ENCODE results near the gene INTS11. TPM values are rescaled to one million over a fixed set of nuclear protein-coding genes. Genes with fewer than 3 reads are reported as not detected.

The INTS11 gene
- total and polyA plus RNA-seq, 10 of the 15 experiments (the other 5 are each of a cell fraction or from before 2014, with no cell fraction given): 2.5 to 117 (median 77.7) TPM

- no peak for TF ChIP-seq ZZZ3 (IDR thresholded peaks at IDR 0.05; ENCODE audit: control insufficient read depth, insufficient read length, low read depth)
These were observed 51.9 kb downstream of the INTS11 start (continued) for GRCh38 chr1:1272341-1273208.

GRCh38 chr1:1270813-1271212 is 53.6 kb downstream of the INTS11 start:
- Histone ChIP-seq H3K27ac (ENCODE audit: control insufficient read depth, insufficient read depth) (peak overlapping the region; percentile 1; the same call in 1 of the 2 replicates), H3K79me2 (ENCODE audit: control insufficient read depth, insufficient read depth, low read length) (peaks cover 44% of the 10 kb centered on the region), H4K20me1 (ENCODE audit: control insufficient read depth, insufficient read depth) (peaks cover 4% of the 10 kb centered on the region; the same call in 1 of the 2 replicates), H3K4me2 (ENCODE audit: control insufficient read depth, insufficient read depth) (peak overlapping the region; percentile 100), H3K36me3 (ENCODE audit: control insufficient read depth in 2 of 2, insufficient read depth in 2 of 2, low read length in 1 of 2) (peaks cover 8 to 10% of the 10 kb centered on the region in 2 experiments; a peak in 3 of 4 replicates), H3K9ac (ENCODE audit: control insufficient read depth, insufficient read depth, low read length) (0 out of 2 replicates have a peak overlapping the region, but pooled peaks have one; percentile 19), H3K9me3 (replicated peaks; ENCODE audit: control insufficient read depth, insufficient read depth, low read length) (no peaks in the 10 kb centered on the region), H3K4me3 (peak overlapping the region; percentile 56; the same call in 1 of the 2 replicates), H3K27me3 (replicated peaks in 1 of 2; ENCODE audit: control insufficient read depth in 2 of 2, insufficient read depth in 2 of 2, low read length in 1 of 2) (no peaks in the 10 kb centered on the region), H3K4me1 (ENCODE audit: control insufficient read depth, insufficient read depth, low read length) (peaks cover 18% of the 10 kb centered on the region), H2AFZ (ENCODE audit: control insufficient read depth, low read depth, low read length) (no peak overlapping the region)
- no peak for TF ChIP-seq SREBF1 (IDR thresholded peaks at IDR 0.05; ENCODE audit: low read length)
- no peak for TF ChIP-seq GABPA (IDR thresholded peaks at IDR 0.05; ENCODE audit: low read depth)
- 0 out of 2 replicates have a peak, but pooled peaks have one; percentile 20 for TF ChIP-seq IKZF1 (conservative IDR thresholded peaks at IDR 0.05)
- no peak for TF ChIP-seq ZNF274 (IDR thresholded peaks at IDR 0.05; ENCODE audit: insufficient read depth, insufficient read length)
- TF ChIP-seq KDM1A (IDR thresholded peaks at IDR 0.05; ENCODE audit: borderline replicate concordance): no peak
- ChIA-PET SMC1A (ENCODE audit: uncharacterized antibody, unreplicated experiment) (no interaction called here), CTCF (interaction anchor here (0.9 to 1.6 kb wide), 2 partner anchors 19 to 148 kb away, joined by 3 to 8 read pairs; no protein-coding TSS in a partner anchor), RAD21 (ENCODE audit: unreplicated experiment) (no interaction called here), POLR2A (interaction anchor here (0.6 kb wide), 1 partner anchor 11 kb away, joined by 3 read pairs; no protein-coding TSS in a partner anchor)
- ATAC-seq (no peak), DNase-seq (ENCODE audit: low read depth, low spot score) (no peak), FAIRE-seq (no peak)
- in situ Hi-C loops (cut with MboI) (no loop called here), intact Hi-C loops (cut with micrococcal nuclease; ENCODE audit: unreplicated experiment) (no loop called here)
- WGBS (ENCODE audit: insufficient coverage, insufficient replicate concordance, low lambda C conversion rate, missing lambda C conversion rate): 27% methylated on average over 7 of the region's 7 CpGs
- BruUV-seq (replicated peaks): no TSS peak
